Suprapubic skin (tissue), 4 donors: Measurements from ENCODE around the gene TOR1B. TPM values are rescaled to one million over a fixed set of nuclear protein-coding genes. Genes with fewer than 3 reads are reported as not detected.
"Not testable (repeated sequence)": the region's sequence is repeated elsewhere in the genome, so short reads cannot be mapped to it uniquely, and the experiment has no call there.

Experiments
- DNase-seq, 2 donors: peaks; one replicate each; pipeline ENCODE4 v3.0.0-alpha.2; 2019; ENCODE audit warnings: low spot score in 2 of 2
- H3K27ac ChIP-seq: fragments of 200-600 bp; sonication (generic); one replicate; pipeline ENCODE4 v1.5.1; 2019
- H3K27me3 ChIP-seq: fragments of 200-600 bp; sonication (generic); one replicate; pipeline ENCODE4 v1.5.1; 2019
- H3K36me3 ChIP-seq: fragments of 200-600 bp; sonication (generic); one replicate; pipeline ENCODE4 v1.5.1; 2019
- H3K4me1 ChIP-seq: fragments of 200-600 bp; sonication (generic); one replicate; pipeline ENCODE4 v1.5.1; 2019
- H3K4me3 ChIP-seq: fragments of 200-600 bp; sonication (generic); one replicate; pipeline ENCODE4 v1.5.1; 2019; ENCODE audit warnings: mild to moderate bottlenecking
- H3K9me3 ChIP-seq: fragments of 200-600 bp; sonication (generic); one replicate; pipeline ENCODE4 v1.5.1; 2019
- CTCF ChIP-seq, 2 donors: fragments of 200-600 bp in 1 of 2; fragments of 450-650 bp in 1 of 2; sonication (generic) in 1 of 2; IDR thresholded peaks; one replicate each; pipeline ENCODE4 v1.5.1; 2016 to 2019; ENCODE audit warnings: antibody characterized with exemption in 2 of 2, mild to moderate bottlenecking in 1 of 2, moderate library complexity in 1 of 2
- EP300 ChIP-seq: sonication (generic); formaldehyde crosslinking; IDR thresholded peaks from one replicate; pipeline ENCODE4 v1.6.1; 2017; ENCODE audit warnings: antibody characterized with exemption
- POLR2A ChIP-seq, 2 donors: fragments of 450-650 bp; IDR thresholded peaks; one replicate each; pipeline ENCODE4 v1.6.1; 2017; ENCODE audit warnings: antibody characterized with exemption in 2 of 2, mild to moderate bottlenecking in 2 of 2, moderate library complexity in 2 of 2
- POLR2AphosphoS5 ChIP-seq, 3 donors: sonication (generic); formaldehyde crosslinking; IDR thresholded peaks; one replicate each; pipeline ENCODE4 v1.6.1; 2017; ENCODE audit warnings: antibody characterized with exemption in 3 of 3
- WGBS: methylation state at CpG from one replicate; pipeline ENCODE4 v1.1.5; 2018; 5-methylcytosine and 5-hydroxymethylcytosine counted together
- total RNA-seq, 4 donors: library from RNA; depleted of rRNA; stranded (reverse); fragments of >200 nt; gene quantifications; one replicate each; pipeline ENCODE4 v1.1.0, GENCODE V29; 2016

The TOR1B gene
- total RNA-seq, 4 donors from 2014 or later, result 18.0 to 24.5 (median 20.8) TPM

GRCh38 chr9:129779560-129780190 is 23.3 kb upstream of the TOR1B start:
- no peaks in the 10 kb centered on the region for H3K36me3 ChIP-seq

GRCh38 chr9:129781131-129781530 is 21.9 kb upstream of the TOR1B start:
- H3K9me3 ChIP-seq, result no peaks in the 10 kb centered on the region
- DNase-seq, result no peak
- H3K27ac ChIP-seq, result no peak overlapping the region
- no peaks in the 10 kb centered on the region for H3K27me3 ChIP-seq
- no peak overlapping the region for H3K4me3 ChIP-seq
- WGBS, result 86% methylated on average over 8 of the region's 8 CpGs
- H3K4me1 ChIP-seq, result peaks cover 19% of the 10 kb centered on the region
- no peaks in the 10 kb centered on the region for H3K36me3 ChIP-seq
- TF ChIP-seq POLR2AphosphoS5 (IDR thresholded peaks at IDR 0.05) (no peak), EP300 (no peak), POLR2A (IDR thresholded peaks at IDR 0.05) (no peak), CTCF (IDR thresholded peaks at IDR 0.05) (no peak)

More at GRCh38 chr9:129779560-129780190, 23.3 kb upstream of the TOR1B start:
- Histone ChIP-seq H3K4me3 (no peak overlapping the region), H3K4me1 (peaks cover 25% of the 10 kb centered on the region), H3K27me3 (no peaks in the 10 kb centered on the region), H3K27ac (no peak overlapping the region), H3K9me3 (no peaks in the 10 kb centered on the region)
- DNase-seq, result no peak
- 93% methylated on average over 7 of the region's 7 CpGs for WGBS
- TF ChIP-seq EP300 (no peak), POLR2A (IDR thresholded peaks at IDR 0.05) (no peak), CTCF (IDR thresholded peaks at IDR 0.05) (no peak), POLR2AphosphoS5 (IDR thresholded peaks at IDR 0.05) (no peak)

GRCh38 chr9:129781981-129782380 is 21.0 kb upstream of the TOR1B start:
- no peaks in the 10 kb centered on the region for H3K27me3 ChIP-seq
- H3K36me3 ChIP-seq, result no peaks in the 10 kb centered on the region
- no peak overlapping the region for H3K4me3 ChIP-seq
- 72% methylated on average over 5 of the region's 5 CpGs for WGBS
- no peaks in the 10 kb centered on the region for H3K9me3 ChIP-seq
- H3K4me1 ChIP-seq, result peaks cover 13% of the 10 kb centered on the region
- no peak for TF ChIP-seq POLR2A (IDR thresholded peaks at IDR 0.05)
- no peak for TF ChIP-seq EP300
- no peak for TF ChIP-seq POLR2AphosphoS5 (IDR thresholded peaks at IDR 0.05)
- no peak for DNase-seq
- no peak overlapping the region for H3K27ac ChIP-seq

DNA sequence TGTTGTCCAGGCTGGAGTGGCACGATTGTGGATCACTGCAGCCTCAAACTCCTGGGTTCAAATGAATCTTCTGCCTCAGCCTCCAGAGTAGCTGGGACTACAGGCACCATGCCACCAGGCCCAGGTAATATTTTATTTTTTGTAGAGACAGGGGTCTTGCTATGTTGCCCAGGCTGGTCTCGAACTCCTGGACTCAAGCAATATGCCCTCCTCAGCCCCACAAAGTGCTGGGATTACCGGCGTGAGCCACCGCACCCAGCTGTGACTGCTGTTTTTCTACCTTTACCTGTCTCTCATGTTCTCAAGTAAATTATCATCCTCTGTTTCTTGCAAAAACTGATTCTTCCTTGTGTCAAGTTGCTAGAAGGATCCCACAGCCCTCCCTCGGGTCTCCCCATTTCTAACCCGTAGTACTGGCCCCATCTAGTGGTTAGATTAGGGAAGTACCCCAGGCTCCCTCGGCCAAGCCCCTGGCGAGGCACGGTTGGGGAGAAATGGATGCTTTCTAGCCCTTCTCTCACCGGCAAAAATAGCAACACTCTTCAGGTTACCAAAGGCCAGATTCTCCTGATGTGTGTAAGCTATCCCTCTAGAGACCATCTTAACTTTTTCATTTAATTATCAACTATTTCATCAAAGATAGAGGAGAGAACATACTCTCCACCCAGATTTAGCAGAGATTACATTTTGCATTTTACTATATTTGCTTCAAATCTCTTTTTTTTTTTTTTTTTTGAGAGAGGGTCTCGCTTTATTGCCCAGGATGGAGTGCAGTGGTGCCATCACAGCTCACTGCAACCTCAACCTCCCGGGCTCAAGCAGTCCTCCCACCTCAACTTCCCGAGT is 19.2 kb upstream of the TOR1B start:
- H3K27ac ChIP-seq, result no peak overlapping the region
- 32% methylated on average over 14 of the region's 14 CpGs for WGBS
- H3K9me3 ChIP-seq, result no peaks in the 10 kb centered on the region
- no peaks in the 10 kb centered on the region for H3K4me1 ChIP-seq
- H3K4me3 ChIP-seq, result no peak overlapping the region
- peak; percentile 85 to 90 for DNase-seq
- H3K36me3 ChIP-seq, result no peaks in the 10 kb centered on the region
- H3K27me3 ChIP-seq, result no peaks in the 10 kb centered on the region
- TF ChIP-seq CTCF (IDR thresholded peaks at IDR 0.05) (peak; percentile 86 to 94), EP300 (no peak)

DNA sequence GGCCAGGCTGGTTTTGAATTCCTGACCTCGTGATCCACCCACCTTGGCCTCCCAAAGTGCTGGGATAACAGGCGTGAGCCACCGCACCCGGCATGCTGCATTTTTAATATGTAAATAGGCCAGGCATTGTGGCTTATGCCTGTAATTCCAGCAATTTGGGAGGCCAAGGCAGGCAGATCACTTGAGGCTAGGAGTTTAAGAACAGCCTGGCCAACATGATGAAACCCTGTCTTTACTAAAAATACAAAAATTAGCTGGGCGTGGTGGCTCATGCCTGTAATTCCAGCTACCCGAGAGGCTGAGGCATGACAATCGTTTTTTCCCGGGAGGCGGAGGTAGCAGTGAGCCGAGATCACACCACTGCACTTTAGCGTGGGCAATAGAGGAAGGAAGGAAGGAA is 18.0 kb upstream of the TOR1B start:
- H3K4me1 ChIP-seq, H3K4me3 ChIP-seq, H3K27ac ChIP-seq, H3K27me3 ChIP-seq, H3K36me3 ChIP-seq, H3K9me3 ChIP-seq, DNase-seq: not testable (repeated sequence)
- 68% methylated on average over 11 of the region's 11 CpGs for WGBS

DNA sequence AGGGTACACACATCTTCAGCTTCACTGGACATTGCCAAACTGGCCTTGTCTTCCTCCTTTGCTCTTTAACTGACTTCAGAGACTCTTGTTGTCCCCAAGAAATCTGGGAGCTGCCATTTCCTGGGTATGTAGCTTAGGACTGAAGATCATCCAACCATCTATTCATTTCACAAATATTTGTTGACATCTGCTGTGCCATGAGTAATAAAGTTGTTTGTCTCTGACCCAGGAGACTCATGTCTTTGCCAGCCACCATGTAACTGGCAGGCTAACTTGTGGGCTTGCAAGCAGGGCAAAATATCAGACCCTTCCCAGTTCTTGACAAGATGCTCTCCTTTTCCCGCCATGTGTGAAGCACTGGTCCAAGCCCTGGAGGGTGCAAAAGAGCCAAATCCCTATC is 17.1 kb upstream of the TOR1B start:
- Histone ChIP-seq H3K27ac (no peak overlapping the region), H3K4me1 (peaks cover 3% of the 10 kb centered on the region), H3K27me3 (no peaks in the 10 kb centered on the region), H3K4me3 (no peak overlapping the region), H3K9me3 (no peaks in the 10 kb centered on the region), H3K36me3 (no peaks in the 10 kb centered on the region)
- no peak for DNase-seq
- 59% methylated on average over 1 of the region's 1 CpG for WGBS
- TF ChIP-seq POLR2AphosphoS5 (IDR thresholded peaks at IDR 0.05), result no peak
